ENCODE data around the gene TIMP3.
"Not testable (repeated sequence)": the region's sequence is repeated elsewhere in the genome, so short reads cannot be mapped to it uniquely, and the experiment has no call there.

The TIMP3 gene

GRCh38 chr22:32855045-32855756, 53.7 kb downstream of the TIMP3 start:
- no peak for DNase-seq (ENCODE audit: low read depth)

DNA sequence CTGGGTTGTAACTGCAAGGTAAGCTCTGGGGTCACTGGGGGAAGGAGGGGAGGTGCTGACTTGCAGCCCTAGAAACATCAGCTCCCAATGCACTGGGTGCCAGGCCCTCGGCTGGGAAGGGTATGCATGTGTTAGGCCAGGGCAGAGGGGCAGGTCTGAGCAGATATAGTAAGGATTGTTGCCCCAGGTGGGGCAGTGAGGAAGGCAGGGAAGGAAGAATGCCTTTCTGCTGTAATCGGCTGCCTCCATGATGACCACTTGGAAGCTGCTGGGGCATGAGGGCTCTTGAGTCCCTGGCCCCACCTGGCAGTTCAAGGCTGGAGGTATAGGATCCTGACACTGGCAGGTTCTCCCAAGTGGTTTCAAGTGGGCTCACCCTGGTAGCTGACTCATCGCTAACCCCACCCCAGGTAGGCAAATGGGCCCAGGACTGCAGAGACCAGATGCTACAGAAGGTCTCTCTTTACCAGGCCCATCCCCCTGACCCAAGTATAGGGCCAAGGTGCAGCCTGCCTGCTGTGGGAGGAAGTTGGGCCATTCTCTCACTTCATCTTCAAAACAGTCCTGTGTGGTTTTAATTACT, 56.7 kb downstream of the TIMP3 start:
- DNase-seq (ENCODE audit: low read depth) = no peak

DNA sequence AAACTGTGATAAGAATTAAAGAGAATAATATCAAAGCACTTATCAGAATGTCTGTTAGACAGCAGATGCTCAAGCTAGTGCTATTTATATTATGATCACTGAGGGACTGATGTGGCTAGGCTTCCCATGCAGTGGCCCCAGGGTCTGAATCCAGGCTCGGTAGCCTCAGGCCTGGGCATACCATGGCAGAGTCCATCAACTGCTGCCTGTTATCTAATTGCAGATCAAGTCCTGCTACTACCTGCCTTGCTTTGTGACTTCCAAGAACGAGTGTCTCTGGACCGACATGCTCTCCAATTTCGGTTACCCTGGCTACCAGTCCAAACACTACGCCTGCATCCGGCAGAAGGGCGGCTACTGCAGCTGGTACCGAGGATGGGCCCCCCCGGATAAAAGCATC, 57.5 kb downstream of the TIMP3 start:
- DNase-seq (ENCODE audit: low read depth) = no peak

GRCh38 chr22:32859743-32860142, 58.2 kb downstream of the TIMP3 start:
- DNase-seq (ENCODE audit: low read depth) = no peak

GRCh38 chr22:32861330-32861729, 59.8 kb downstream of the TIMP3 start:
- DNase-seq (ENCODE audit: low read depth) = no peak

GRCh38 chr22:32862083-32862482, 60.6 kb downstream of the TIMP3 start:
- DNase-seq (ENCODE audit: low read depth) = no peak

DNA sequence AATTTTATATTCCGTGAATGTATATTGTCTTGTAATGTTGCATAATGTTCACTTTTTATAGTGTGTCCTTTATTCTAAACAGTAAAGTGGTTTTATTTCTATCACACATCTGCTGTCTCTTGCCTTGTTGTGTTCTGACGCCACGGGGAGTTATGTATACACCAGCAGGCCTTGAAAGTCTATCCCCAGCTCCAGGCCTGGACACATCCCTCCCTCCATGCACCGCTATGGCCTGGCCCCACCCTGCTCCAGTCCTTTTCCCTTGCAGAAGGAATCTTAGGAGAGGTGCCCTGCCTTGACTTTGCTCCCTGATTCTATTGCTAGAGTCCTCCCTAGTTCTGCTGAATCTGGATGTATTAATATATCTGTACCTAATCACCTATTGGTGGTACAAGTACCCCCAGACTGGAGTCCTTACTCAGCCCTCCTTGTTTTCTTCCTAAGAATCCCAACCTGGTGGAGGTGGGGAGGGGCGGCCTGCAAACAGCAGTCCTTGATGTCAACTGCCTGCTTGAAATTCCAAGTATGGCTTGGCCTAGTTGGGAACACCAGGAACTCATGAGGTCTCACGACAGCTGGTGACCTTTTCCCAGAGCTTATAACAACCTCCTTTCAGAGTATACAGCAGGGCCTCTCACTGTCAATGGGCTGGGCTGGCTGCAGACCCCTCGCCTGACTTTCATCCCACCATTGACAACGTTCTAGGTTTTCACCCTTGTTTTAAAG, 61.6 kb downstream of the TIMP3 start:
- DNase-seq (ENCODE audit: low read depth) = no peak

DNA sequence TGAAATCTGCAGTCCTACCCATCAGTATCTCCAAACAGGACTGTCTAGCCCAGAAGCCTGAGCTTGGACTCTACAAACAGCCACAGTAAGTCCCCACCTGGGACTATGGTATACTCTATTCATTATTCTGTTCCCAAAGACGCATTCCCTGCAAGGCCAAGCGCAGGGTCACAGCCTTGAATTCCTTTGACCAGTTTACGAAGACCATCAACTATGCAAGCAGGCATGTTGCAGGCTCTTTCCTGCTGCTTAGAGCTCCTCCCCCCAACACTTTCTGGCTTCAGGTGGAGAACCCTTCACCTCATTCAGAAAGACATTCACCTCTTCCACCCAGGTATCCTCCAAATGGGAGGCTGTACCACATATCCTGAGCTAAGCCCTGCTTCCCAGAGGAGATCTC, 62.5 kb downstream of the TIMP3 start:
- DNase-seq (ENCODE audit: low read depth) = no peak

GRCh38 chr22:32864596-32864995, 63.1 kb downstream of the TIMP3 start:
- DNase-seq (ENCODE audit: low read depth) = no peak

GRCh38 chr22:32866953-32867352, 65.4 kb downstream of the TIMP3 start:
- no peak for DNase-seq (ENCODE audit: low read depth)

- DNase-seq (ENCODE audit: low read depth) = no peak
Measured at GRCh38 chr22:32868946-32869345, 67.4 kb downstream of the TIMP3 start.

DNA sequence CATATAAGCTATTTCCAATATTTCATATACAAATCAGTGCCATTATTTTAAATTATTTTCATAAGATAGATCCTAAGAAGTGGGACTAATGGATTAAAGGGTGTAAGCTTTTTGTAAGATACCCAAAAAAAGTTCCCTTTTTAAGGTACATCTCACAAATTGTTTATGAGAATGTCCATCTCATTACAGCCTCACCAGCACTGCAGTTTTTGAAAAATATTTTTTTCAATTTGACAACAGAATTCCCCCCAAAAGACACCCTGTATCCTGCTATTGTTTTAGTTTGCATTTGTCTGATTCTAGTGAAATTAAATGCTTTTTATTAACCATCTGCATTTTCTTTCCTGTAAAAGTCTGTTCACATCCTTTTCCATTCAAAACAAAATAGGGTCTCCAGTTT, 69.0 kb downstream of the TIMP3 start:
- no peak for DNase-seq (ENCODE audit: low read depth)

- DNase-seq (ENCODE audit: low read depth) = not testable (repeated sequence)
Measured at GRCh38 chr22:32873604-32874003, 72.1 kb downstream of the TIMP3 start.

DNA sequence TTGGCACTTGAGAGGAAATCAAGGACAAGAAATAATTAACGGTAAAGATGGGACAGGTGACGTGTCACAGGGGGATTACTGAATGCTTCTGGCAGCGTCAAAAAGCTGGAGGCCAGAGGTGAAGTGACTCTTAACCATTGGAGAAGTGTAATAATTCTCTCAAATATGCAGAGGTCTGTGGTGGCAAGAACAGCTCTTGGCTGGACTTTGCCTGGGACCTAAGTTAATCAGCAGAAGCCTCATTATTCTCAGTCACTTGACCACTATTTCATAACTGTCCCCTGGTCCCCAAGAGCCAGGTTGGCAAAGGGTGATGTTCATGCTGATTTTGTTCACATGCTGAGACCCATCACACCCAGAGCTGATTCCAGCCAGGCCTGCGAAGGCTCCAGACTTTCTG, 72.9 kb downstream of the TIMP3 start:
- DNase-seq (ENCODE audit: low read depth) = no peak

DNA sequence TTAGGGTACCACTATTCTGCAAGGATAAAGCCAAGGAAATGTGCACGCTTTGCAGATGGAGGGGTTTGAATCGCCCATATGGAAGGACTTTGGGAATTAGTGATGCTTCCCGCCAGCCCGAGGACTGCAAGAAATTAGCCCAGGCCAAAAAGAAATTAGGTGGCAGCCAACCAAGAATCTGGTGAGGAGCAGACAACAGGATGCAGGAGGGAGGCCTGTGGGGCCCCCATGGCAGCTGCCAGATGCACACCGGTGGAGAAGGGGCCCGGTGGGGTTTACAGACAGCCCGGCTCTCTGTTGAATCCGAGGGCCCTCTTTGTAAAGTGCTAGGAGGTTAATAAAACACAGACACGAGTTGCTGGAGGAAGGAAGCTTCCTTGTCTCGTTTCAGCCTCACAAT, 73.5 kb downstream of the TIMP3 start:
- DNase-seq (ENCODE audit: low read depth) = no peak

DNA sequence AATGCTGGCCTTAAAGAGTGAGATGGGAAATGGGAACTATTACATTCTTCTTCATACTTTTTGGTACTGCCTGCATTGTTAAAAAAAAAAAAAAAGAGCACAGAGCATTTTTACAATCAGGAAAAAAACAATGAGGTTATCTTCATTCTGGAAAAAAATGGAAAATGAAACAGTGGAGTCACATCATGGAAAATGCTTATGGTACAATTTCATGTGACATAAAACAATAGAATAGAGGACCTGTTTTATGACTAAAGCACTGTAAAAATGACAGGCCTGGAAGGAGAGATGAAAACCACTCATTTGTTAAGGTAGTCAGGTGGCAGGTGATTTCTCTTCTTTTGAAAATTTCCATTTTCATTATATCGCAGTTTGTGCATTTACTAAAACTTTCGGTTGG, 75.0 kb downstream of the TIMP3 start:
- no peak for DNase-seq (ENCODE audit: low read depth)

DNA sequence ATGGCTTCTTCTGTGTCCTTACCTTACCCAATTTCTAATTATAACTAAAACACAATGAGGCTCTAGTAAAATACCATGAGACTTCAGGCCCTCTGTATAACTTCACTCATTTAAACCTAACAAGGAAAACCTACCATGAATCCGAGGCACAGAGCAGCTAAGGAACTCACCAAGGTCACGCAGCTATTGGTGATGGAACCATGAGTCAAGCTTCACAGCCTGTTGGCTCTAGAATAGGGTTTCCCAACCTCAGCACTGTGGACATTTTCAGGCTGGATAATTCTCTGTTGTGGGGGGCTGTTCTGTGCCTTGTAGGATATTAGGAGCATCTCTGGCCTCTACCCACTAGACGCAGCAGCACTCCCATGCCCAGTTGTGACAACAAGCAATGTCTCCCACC, 75.7 kb downstream of the TIMP3 start:
- no peak for DNase-seq (ENCODE audit: low read depth)

- DNase-seq (ENCODE audit: low read depth) = no peak
Measured at GRCh38 chr22:32879550-32879949, 78.0 kb downstream of the TIMP3 start.

GRCh38 chr22:32880061-32880460, 78.6 kb downstream of the TIMP3 start:
- DNase-seq (ENCODE audit: low read depth) = no peak

DNA sequence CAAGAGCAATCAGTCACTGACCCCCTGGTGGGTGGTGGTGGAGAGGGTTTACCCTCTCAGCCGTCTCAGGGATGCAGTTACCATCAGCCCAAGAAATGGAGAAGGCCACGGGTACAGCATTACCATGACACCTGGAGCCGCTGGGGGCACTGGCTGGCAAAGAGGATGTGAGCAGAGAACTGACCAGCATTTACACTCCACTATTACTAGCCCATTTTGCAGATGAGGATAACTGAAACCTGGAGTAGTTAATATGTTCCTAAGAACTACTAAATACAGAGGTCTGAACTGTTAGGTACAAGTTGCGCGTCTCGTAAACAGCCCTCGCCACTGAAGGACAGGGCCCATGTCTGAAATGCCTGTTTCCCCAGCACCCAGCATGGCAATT, 79.0 kb downstream of the TIMP3 start:
- no peak for DNase-seq (ENCODE audit: low read depth)

GRCh38 chr22:32880893-32881596, 79.5 kb downstream of the TIMP3 start:
- DNase-seq (ENCODE audit: low read depth) = peak; percentile 37

DNA sequence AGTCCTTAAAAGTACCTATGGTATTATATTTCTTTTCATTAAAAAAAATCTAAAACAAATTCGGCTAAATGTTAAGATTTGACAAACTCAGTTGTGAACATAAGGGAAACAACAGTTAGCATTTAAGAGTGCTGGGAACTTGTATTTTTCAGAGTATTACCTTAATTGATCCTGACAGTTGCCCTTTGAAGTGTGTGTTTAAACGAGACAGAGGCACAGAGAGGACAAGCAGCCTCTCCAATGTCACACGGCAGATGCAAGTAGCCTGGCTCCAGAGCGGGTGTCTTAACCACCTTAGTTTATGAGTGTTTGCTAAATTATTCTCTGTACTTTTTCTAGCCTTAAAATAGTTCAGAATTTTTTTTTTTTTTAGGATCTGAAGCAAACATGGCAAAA, 80.9 kb downstream of the TIMP3 start:
- no peak for DNase-seq (ENCODE audit: low read depth)
